Measurements from ENCODE around the gene SLC25A23. TPM values are rescaled to one million over a fixed set of nuclear protein-coding genes. Genes with fewer than 3 reads are reported as not detected.

Gene SLC25A23
- total RNA-seq, 1 experiment from 2014 or later = 42.9 TPM

GRCh38 chr19:6498294-6499036, 38.9 kb upstream of the SLC25A23 start:
- no peak overlapping the region; a peak in 2 of 7 replicates for H3K27ac Mint-ChIP-seq

More at GRCh38 chr19:6498294-6499036, 38.9 kb upstream of the SLC25A23 start:
- Histone ChIP-seq H3K79me1 (ENCODE audit: insufficient read depth, low read depth, low read length, poor library complexity, severe bottlenecking) (no peaks in the 10 kb centered on the region), H3K14ac (ENCODE audit: insufficient read depth, low read length) (no peak overlapping the region), H3T11ph (ENCODE audit: low read length) (no peak overlapping the region), H3K18ac (ENCODE audit: insufficient read length, low read depth, low read length) (no peak overlapping the region), H3K9me3 (ENCODE audit: control insufficient read depth, low read depth, low read length) (no peaks in the 10 kb centered on the region), H2BK20ac (ENCODE audit: low read depth, low read length, poor library complexity, severe bottlenecking) (no peak overlapping the region), H2AK5ac (ENCODE audit: insufficient read length, low read length) (no peak overlapping the region), H2AFZ (ENCODE audit: low read length) (no peak overlapping the region), H2BK5ac (ENCODE audit: insufficient read length, low read length) (no peak overlapping the region), H4K5ac (ENCODE audit: insufficient read length, low read depth, low read length) (no peak overlapping the region), H2BK120ac (ENCODE audit: low read depth, low read length, poor library complexity, severe bottlenecking) (no peak overlapping the region), H4K91ac (ENCODE audit: insufficient read length, low read depth, low read length) (no peak overlapping the region), H4K8ac (replicated peaks; ENCODE audit: insufficient read length, low read depth, low read length) (no peak overlapping the region), H2BK15ac (ENCODE audit: low read depth, low read length) (no peak overlapping the region), H3K56ac (ENCODE audit: insufficient read length, low read depth, low read length) (no peak overlapping the region), H3K4me1 (ENCODE audit: insufficient read depth, low read length) (no peaks in the 10 kb centered on the region), H3K9ac (ENCODE audit: extremely low read depth, insufficient read length, low read length) (no peak overlapping the region), H4K20me1 (ENCODE audit: control insufficient read depth, insufficient read depth, insufficient read length) (no peaks in the 10 kb centered on the region), H3K23ac (ENCODE audit: insufficient read length, low read depth, low read length) (no peak overlapping the region), H3K79me2 (ENCODE audit: insufficient read depth, low read length) (no peaks in the 10 kb centered on the region), H3K27ac (ENCODE audit: insufficient read length, low read depth, low read length) (no peak overlapping the region), H3K23me2 (ENCODE audit: insufficient read length, low read depth, low read length, poor library complexity, severe bottlenecking) (peaks cover 9% of the 10 kb centered on the region), H2BK12ac (ENCODE audit: insufficient read length, low read depth, low read length) (no peak overlapping the region), H3K4ac (ENCODE audit: low read depth, low read length) (no peak overlapping the region), H3K4me2 (ENCODE audit: insufficient read depth, insufficient read length, low read length) (no peak overlapping the region), H3K27me3 (ENCODE audit: insufficient read depth, low read length) (no peaks in the 10 kb centered on the region)
- DNase-seq = no peak
- no peak overlapping the region for H3K4me3 Mint-ChIP-seq
- TF ChIP-seq, protein P1, sequence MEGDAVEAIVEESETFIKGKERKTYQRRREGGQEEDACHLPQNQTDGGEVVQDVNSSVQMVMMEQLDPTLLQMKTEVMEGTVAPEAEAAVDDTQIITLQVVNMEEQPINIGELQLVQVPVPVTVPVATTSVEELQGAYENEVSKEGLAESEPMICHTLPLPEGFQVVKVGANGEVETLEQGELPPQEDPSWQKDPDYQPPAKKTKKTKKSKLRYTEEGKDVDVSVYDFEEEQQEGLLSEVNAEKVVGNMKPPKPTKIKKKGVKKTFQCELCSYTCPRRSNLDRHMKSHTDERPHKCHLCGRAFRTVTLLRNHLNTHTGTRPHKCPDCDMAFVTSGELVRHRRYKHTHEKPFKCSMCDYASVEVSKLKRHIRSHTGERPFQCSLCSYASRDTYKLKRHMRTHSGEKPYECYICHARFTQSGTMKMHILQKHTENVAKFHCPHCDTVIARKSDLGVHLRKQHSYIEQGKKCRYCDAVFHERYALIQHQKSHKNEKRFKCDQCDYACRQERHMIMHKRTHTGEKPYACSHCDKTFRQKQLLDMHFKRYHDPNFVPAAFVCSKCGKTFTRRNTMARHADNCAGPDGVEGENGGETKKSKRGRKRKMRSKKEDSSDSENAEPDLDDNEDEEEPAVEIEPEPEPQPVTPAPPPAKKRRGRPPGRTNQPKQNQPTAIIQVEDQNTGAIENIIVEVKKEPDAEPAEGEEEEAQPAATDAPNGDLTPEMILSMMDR (conservative IDR thresholded peaks at IDR 0.05) = no peak
- H3K4me1 Mint-ChIP-seq = peaks cover 7 to 9% of the 10 kb centered on the region in 2 experiments
- H3K27me3 Mint-ChIP-seq (ENCODE audit: low read depth) = peaks cover 25% of the 10 kb centered on the region
- H3K9me3 Mint-ChIP-seq = no peaks in the 10 kb centered on the region
- H3K36me3 Mint-ChIP-seq (ENCODE audit: insufficient read depth in 1 of 3, low read depth in 3 of 3) = peaks cover 0 to 24% (median 4%) of the 10 kb centered on the region in 3 experiments
- WGBS (ENCODE audit: extremely low coverage, insufficient read length, low lambda C conversion rate) = no CpG with 5 or more reads among the region's 7 CpGs

All from H9 (cell line).